Smooth muscle cell (in vitro differentiated cells): ENCODE measurements around the gene LCT. TPM values are rescaled to one million over a fixed set of nuclear protein-coding genes. Genes with fewer than 3 reads are reported as not detected.

Experiments used
- DNase-seq: peaks from one replicate; lab custom pipeline; 2025; ENCODE audit not compliant: unreplicated experiment; lab: John Stamatoyannopoulos, UW
- H2AFZ ChIP-seq: fragments of 200-600 bp; sonication (generic); 2 replicates; pipeline ENCODE4 v1.6.0; 2016; ENCODE audit warnings: antibody characterized with exemption, low read depth, mild to moderate bottlenecking
- H3F3A ChIP-seq: fragments of 200-600 bp; sonication (generic); 2 replicates; pipeline ENCODE4 v1.6.0; 2017; ENCODE audit warnings: antibody characterized with exemption, low read depth
- H3K27ac ChIP-seq: fragments of 200-600 bp; sonication (generic); 2 replicates; pipeline ENCODE4 v1.5.1; 2016; ENCODE audit warnings: low read depth, mild to moderate bottlenecking
- H3K27me3 ChIP-seq: fragments of 200-600 bp; sonication (generic); 2 replicates; pipeline ENCODE4 v1.6.1; 2016; ENCODE audit warnings: low read depth, mild to moderate bottlenecking
- H3K36me3 ChIP-seq: fragments of 200-600 bp; sonication (generic); 2 replicates; pipeline ENCODE4 v1.5.1; 2016; ENCODE audit warnings: low read depth
- H3K4me1 ChIP-seq: fragments of 200-600 bp; sonication (generic); 2 replicates; pipeline ENCODE4 v1.5.1; 2016; ENCODE audit warnings: low read depth
- H3K4me2 ChIP-seq: fragments of 200-600 bp; sonication (generic); 2 replicates; pipeline ENCODE4 v1.6.0; 2016; ENCODE audit warnings: mild to moderate bottlenecking
- H3K4me3 ChIP-seq: fragments of 200-600 bp; sonication (generic); 2 replicates; pipeline ENCODE4 v1.5.1; 2016; ENCODE audit warnings: mild to moderate bottlenecking
- H3K79me2 ChIP-seq: fragments of 200-600 bp; sonication (generic); 2 replicates; pipeline ENCODE4 v1.6.0; 2016; ENCODE audit warnings: low read depth, mild to moderate bottlenecking
- H3K9ac ChIP-seq: fragments of 200-600 bp; sonication (generic); 2 replicates; pipeline ENCODE4 v1.6.0; 2016; ENCODE audit warnings: low read depth
- H3K9me3 ChIP-seq: fragments of 200-600 bp; sonication (generic); replicated peaks from 2 replicates; pipeline ENCODE4 v1.5.1; 2016; ENCODE audit warnings: low read depth
- H4K20me1 ChIP-seq: fragments of 200-600 bp; sonication (generic); 2 replicates; pipeline ENCODE4 v1.6.0; 2016; ENCODE audit warnings: low read depth
- CTCF ChIP-seq: fragments of 200-600 bp; sonication (generic); IDR thresholded peaks from 2 replicates; pipeline ENCODE4 v1.5.1; 2017; ENCODE audit warnings: borderline replicate concordance, mild to moderate bottlenecking, antibody characterized with exemption; ENCODE audit not compliant: insufficient read depth, poor library complexity, severe bottlenecking
- WGBS: methylation state at CpG from one replicate; pipeline ENCODE4 v1.1.7; 2016; ENCODE audit warnings: low lambda C conversion rate; 5-methylcytosine and 5-hydroxymethylcytosine counted together
- polyA plus RNA-seq: library from polyadenylated mRNA; unstranded; fragments of >200 nt; fragmentation: Nextera tagmentation; extraction: Ambion mirVana; gene quantifications from 2 replicates; pipeline ENCODE4 v1.2.1, GENCODE V29; 2016
- total RNA-seq: library from RNA; depleted of rRNA; stranded (reverse); fragments of >200 nt; gene quantifications from 2 replicates; pipeline ENCODE4 v1.2.3, GENCODE V29; 2014

Gene LCT
- total and polyA plus RNA-seq, 2 experiments from 2014 or later = 0.31 TPM; not detected in 1

GRCh38 chr2:135792401-135793150 is 44.4 kb downstream of the LCT start:
- no peaks in the 10 kb centered on the region for H3K36me3 ChIP-seq
- no peak for TF ChIP-seq CTCF
- no peak overlapping the region for H3K27ac ChIP-seq
- no peaks in the 10 kb centered on the region for H3K27me3 ChIP-seq
- H3K9me3 ChIP-seq = no peaks in the 10 kb centered on the region
- no peaks in the 10 kb centered on the region for H3F3A ChIP-seq
- DNase-seq = no peak
- no peaks in the 10 kb centered on the region for H4K20me1 ChIP-seq
- no peaks in the 10 kb centered on the region for H3K4me1 ChIP-seq
- H3K4me2 ChIP-seq = no peak overlapping the region
- no peak overlapping the region for H3K9ac ChIP-seq
- 85% methylated on average over 7 of the region's 7 CpGs for WGBS
- H3K4me3 ChIP-seq = no peak overlapping the region
- no peak overlapping the region for H2AFZ ChIP-seq
- H3K79me2 ChIP-seq = no peaks in the 10 kb centered on the region

- Histone ChIP-seq H2AFZ (no peak overlapping the region), H4K20me1 (no peaks in the 10 kb centered on the region), H3K9me3 (no peaks in the 10 kb centered on the region), H3K27ac (no peak overlapping the region), H3K9ac (no peak overlapping the region), H3K4me1 (no peaks in the 10 kb centered on the region), H3K36me3 (no peaks in the 10 kb centered on the region), H3K4me3 (no peak overlapping the region), H3K4me2 (no peak overlapping the region), H3K79me2 (no peaks in the 10 kb centered on the region), H3K27me3 (no peaks in the 10 kb centered on the region), H3F3A (no peaks in the 10 kb centered on the region)
- WGBS = 96% methylated on average over 2 of the region's 2 CpGs
- no peak for DNase-seq
- TF ChIP-seq CTCF = no peak
Observed at GRCh38 chr2:135791418-135792190, 45.4 kb downstream of the LCT start.

- H3K4me1 ChIP-seq = no peaks in the 10 kb centered on the region
- no peaks in the 10 kb centered on the region for H3K79me2 ChIP-seq
- WGBS = 97% methylated on average over 10 of the region's 10 CpGs
- no peak overlapping the region for H3K4me2 ChIP-seq
- TF ChIP-seq CTCF = no peak
- H3K4me3 ChIP-seq = no peak overlapping the region
- no peaks in the 10 kb centered on the region for H3F3A ChIP-seq
- no peak for DNase-seq
- peaks cover 5% of the 10 kb centered on the region for H3K36me3 ChIP-seq
- no peak overlapping the region for H2AFZ ChIP-seq
- H3K9ac ChIP-seq = no peak overlapping the region
- H4K20me1 ChIP-seq = no peaks in the 10 kb centered on the region
- H3K27ac ChIP-seq = no peak overlapping the region
- H3K9me3 ChIP-seq = peaks cover 3% of the 10 kb centered on the region
- H3K27me3 ChIP-seq = no peaks in the 10 kb centered on the region
Observed at GRCh38 chr2:135790423-135790822, 46.6 kb downstream of the LCT start.
